HL-60 (cell line): ENCODE data around the gene POLE2.
"Not testable (repeated sequence)": the region's sequence is repeated elsewhere in the genome, so short reads cannot be mapped to it uniquely, and the experiment has no call there.

ENCODE experiments used
- DNase-seq, 2 experiments: peaks; one replicate each; pipeline ENCODE4 v3.0.0-alpha.2; 2010 to 2020; ENCODE audit warnings: low read depth in 1 of 2, low spot score in 1 of 2
- H3K27ac ChIP-seq: fragments of 250-450 bp; sonication (Bioruptor Pico); replicated peaks from 2 replicates; pipeline ENCODE4 v1.5.1; 2020; ENCODE audit warnings: mild to moderate bottlenecking, moderate library complexity
- H3K27me3 ChIP-seq: fragments of 250-450 bp; sonication (Bioruptor Pico); 2 replicates; pipeline ENCODE4 v1.5.1; 2021; ENCODE audit warnings: mild to moderate bottlenecking, moderate library complexity; ENCODE audit not compliant: insufficient read depth, poor library complexity, severe bottlenecking
- H3K4me3 ChIP-seq: replicated peaks from 2 replicates; pipeline ENCODE4 v1.5.1; 2011; ENCODE audit warnings: mild to moderate bottlenecking, control low read depth, low read length; ENCODE audit not compliant: insufficient read depth
- GABPA ChIP-seq: IDR thresholded peaks from 2 replicates; pipeline ENCODE4 v1.6.1; 2012; ENCODE audit warnings: low read depth
- POLR2AphosphoS5 ChIP-seq: IDR thresholded peaks from 2 replicates; pipeline ENCODE4 v1.6.1; 2012; ENCODE audit warnings: low read depth
- SPI1 ChIP-seq: IDR thresholded peaks from 2 replicates; pipeline ENCODE4 v1.6.1; 2012; ENCODE audit warnings: low read depth, mild to moderate bottlenecking, borderline replicate concordance
- TF ChIP-seq, protein P1 (sequence below): IDR thresholded peaks from one replicate; pipeline ENCODE4 v1.5.1; 2011; ENCODE audit warnings: low read length, control low read depth, inconsistent platforms; ENCODE audit not compliant: insufficient read depth
- TF ChIP-seq, protein P2 (sequence below): IDR thresholded peaks from 2 replicates; pipeline ENCODE4 v1.6.1; 2012; ENCODE audit warnings: low read depth; ENCODE audit not compliant: insufficient replicate concordance

POLE2 gene

DNA sequence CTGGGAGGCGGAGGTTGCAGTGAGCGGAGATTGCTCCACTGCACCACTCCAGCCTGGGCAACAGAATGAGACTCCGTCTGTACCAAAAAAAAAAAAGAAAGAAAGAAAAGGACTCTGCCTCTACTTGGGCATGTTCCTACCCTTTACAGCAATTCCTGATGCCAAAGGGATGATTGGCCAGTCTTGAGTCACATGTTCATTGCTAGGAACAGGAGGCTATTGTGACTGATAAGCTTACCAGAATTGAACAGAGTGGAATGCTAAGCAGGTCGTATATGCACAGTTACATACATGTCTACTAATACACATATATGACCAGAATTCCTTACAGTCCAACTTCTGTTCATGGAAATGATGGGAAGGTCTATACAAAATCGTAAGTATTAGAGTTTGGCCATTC, 39.2 kb upstream of the POLE2 start:
- no peaks in the 10 kb centered on the region for H3K27me3 ChIP-seq
- no peak for DNase-seq
- TF ChIP-seq, protein P1, sequence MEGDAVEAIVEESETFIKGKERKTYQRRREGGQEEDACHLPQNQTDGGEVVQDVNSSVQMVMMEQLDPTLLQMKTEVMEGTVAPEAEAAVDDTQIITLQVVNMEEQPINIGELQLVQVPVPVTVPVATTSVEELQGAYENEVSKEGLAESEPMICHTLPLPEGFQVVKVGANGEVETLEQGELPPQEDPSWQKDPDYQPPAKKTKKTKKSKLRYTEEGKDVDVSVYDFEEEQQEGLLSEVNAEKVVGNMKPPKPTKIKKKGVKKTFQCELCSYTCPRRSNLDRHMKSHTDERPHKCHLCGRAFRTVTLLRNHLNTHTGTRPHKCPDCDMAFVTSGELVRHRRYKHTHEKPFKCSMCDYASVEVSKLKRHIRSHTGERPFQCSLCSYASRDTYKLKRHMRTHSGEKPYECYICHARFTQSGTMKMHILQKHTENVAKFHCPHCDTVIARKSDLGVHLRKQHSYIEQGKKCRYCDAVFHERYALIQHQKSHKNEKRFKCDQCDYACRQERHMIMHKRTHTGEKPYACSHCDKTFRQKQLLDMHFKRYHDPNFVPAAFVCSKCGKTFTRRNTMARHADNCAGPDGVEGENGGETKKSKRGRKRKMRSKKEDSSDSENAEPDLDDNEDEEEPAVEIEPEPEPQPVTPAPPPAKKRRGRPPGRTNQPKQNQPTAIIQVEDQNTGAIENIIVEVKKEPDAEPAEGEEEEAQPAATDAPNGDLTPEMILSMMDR: no peak
- TF ChIP-seq GABPA: no peak
- TF ChIP-seq SPI1: no peak
- no peak for TF ChIP-seq POLR2AphosphoS5
- TF ChIP-seq, protein P2, sequence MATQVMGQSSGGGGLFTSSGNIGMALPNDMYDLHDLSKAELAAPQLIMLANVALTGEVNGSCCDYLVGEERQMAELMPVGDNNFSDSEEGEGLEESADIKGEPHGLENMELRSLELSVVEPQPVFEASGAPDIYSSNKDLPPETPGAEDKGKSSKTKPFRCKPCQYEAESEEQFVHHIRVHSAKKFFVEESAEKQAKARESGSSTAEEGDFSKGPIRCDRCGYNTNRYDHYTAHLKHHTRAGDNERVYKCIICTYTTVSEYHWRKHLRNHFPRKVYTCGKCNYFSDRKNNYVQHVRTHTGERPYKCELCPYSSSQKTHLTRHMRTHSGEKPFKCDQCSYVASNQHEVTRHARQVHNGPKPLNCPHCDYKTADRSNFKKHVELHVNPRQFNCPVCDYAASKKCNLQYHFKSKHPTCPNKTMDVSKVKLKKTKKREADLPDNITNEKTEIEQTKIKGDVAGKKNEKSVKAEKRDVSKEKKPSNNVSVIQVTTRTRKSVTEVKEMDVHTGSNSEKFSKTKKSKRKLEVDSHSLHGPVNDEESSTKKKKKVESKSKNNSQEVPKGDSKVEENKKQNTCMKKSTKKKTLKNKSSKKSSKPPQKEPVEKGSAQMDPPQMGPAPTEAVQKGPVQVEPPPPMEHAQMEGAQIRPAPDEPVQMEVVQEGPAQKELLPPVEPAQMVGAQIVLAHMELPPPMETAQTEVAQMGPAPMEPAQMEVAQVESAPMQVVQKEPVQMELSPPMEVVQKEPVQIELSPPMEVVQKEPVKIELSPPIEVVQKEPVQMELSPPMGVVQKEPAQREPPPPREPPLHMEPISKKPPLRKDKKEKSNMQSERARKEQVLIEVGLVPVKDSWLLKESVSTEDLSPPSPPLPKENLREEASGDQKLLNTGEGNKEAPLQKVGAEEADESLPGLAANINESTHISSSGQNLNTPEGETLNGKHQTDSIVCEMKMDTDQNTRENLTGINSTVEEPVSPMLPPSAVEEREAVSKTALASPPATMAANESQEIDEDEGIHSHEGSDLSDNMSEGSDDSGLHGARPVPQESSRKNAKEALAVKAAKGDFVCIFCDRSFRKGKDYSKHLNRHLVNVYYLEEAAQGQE: no peak
- H3K27ac ChIP-seq: no peak overlapping the region
- H3K4me3 ChIP-seq: no peak overlapping the region

DNA sequence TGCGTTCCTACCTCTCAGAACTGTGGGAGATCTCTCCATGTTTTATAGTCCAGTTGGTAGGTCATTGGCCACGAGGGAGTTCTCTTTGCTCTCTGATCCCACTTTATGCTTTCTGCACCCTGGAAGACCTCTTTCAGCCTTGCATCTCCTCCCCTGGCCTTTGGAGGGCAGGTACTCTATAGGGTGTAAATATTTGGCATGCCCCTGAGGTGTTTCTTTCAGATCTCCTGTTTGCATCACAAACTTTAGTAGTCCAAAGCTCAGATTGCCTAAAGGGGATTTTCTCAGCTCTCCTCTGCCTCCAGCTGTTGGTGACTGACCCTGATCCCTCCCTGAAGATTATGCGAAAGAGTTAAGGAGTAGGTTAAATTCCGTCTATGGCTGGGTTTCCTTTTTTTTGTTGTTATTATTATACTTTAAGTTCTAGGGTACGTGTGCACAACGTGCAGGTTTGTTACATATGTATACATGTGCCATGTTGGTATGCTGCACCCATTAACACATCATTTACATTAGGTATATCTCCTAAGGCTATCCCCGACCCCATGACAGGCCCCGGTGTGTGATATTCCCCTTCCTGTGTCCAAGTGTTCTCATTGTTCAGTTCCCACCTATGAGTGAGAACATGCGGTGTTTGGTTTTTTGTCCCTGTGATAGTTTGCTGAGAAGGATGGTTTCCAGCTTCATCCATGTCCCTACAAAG, 33.9 kb upstream of the POLE2 start:
- not testable (repeated sequence) for DNase-seq

DNA sequence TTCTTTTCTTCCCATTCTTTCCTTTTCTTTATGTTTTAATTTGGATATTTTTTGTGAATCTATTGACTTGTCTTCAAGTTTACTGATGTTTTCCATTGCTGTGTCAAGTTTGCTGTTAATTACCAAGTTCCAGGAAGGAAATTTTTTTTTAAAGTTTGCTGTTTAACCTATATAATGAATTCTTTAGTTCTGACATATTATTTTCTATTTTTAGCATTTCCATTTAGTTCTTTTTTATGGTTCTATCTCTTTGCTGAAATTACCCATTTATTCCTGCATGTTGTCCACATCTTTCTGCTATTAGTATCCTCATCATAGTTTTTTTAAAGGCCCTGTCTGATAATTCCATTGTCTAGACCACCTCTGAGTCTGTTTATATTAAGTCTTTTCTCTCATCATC, 32.7 kb upstream of the POLE2 start:
- H3K27ac ChIP-seq: no peak overlapping the region
- no peaks in the 10 kb centered on the region for H3K27me3 ChIP-seq
- H3K4me3 ChIP-seq: no peak overlapping the region
- DNase-seq: no peak
- TF ChIP-seq, protein P1: no peak
- TF ChIP-seq SPI1 (no peak), POLR2AphosphoS5 (no peak), GABPA (no peak)
- TF ChIP-seq, protein P2: no peak

More for the DNA sequence above, 33.9 kb upstream of the POLE2 start:
- H3K27me3 ChIP-seq, H3K4me3 ChIP-seq, H3K27ac ChIP-seq: not testable (repeated sequence)

DNA sequence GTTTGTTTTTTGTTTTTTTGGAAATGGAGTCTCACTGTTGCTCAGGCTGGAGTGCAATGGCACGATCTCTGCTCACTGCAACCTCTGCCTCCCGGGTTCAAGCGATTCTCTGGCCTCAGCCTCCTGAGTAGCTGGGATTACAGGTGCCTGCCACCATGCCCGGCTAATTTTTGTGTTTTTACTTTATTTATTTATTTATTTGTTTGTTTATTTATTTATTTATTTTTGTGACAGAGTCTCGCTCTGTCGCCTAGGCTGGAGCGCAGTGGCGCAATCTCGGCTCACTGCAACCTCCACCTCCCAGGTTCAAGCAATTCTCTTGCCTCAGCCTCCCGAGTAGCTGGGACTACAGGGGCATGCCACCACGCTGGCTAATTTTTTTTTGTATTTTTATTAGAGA, 23.0 kb upstream of the POLE2 start:
- not testable (repeated sequence) for H3K4me3 ChIP-seq, H3K27me3 ChIP-seq, DNase-seq, H3K27ac ChIP-seq

DNA sequence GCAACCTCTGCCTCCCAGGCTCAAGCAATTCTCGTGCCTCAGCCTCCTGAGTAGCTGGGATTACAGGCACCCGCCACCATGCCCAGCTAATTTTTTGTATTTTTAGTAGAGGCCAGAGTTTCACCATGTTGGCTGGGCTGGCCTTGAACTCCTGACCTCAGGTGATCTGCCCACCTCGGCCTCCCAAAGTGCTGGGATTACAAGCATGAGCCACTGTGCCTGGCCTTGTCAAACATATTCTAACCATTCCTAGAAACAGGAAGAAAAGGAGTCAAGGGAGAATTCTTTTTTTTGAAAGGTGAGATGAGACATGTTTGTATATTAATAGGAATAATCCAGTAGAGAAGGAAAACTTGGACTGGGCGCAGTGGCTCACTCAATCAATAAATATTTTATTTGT, 16.5 kb upstream of the POLE2 start:
- not testable (repeated sequence) for H3K27me3 ChIP-seq, H3K27ac ChIP-seq, DNase-seq, H3K4me3 ChIP-seq
